ENCODE results near the gene TGFBR2.

TGFBR2 gene

DNA sequence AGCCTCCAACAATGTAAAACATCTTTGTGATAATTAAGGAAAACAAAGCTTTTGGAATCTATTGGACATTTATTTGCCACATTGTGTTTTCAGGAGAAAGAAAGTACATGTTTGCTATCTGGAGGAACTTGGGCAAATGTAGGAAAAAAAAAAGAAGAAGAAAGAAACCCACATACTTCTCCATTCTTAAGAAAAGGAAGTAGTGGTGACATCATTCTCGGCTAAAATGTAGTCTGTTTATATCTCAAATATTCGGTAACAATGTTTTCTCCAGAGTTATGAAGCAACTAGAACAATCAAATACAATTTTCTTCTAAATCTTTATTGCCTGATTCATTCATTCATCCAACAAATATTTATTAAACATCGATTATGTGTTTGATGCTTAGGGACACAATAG is 2.3 kb upstream of the TGFBR2 start:
- no peak overlapping the region for H3K27ac ChIP-seq (ENCODE audit: low read depth, low read length)
- peaks cover 13% of the 10 kb centered on the region; the same call in 1 of the 2 replicates for H3K4me1 ChIP-seq (ENCODE audit: control insufficient read depth, insufficient read depth, low read length)
- H3K9ac ChIP-seq (ENCODE audit: low read length) = no peak overlapping the region
- H3K4me3 ChIP-seq (ENCODE audit: low read depth, low read length) = no peak overlapping the region
- H3K27me3 ChIP-seq (ENCODE audit: control insufficient read depth, insufficient read depth, low read length) = peaks cover 12% of the 10 kb centered on the region
- H3K36me3 ChIP-seq (ENCODE audit: control insufficient read depth, insufficient read depth, low read length) = no peaks in the 10 kb centered on the region
- H3K9me3 ChIP-seq (ENCODE audit: control insufficient read depth, insufficient read depth, low read depth, low read length) = no peaks in the 10 kb centered on the region

DNA sequence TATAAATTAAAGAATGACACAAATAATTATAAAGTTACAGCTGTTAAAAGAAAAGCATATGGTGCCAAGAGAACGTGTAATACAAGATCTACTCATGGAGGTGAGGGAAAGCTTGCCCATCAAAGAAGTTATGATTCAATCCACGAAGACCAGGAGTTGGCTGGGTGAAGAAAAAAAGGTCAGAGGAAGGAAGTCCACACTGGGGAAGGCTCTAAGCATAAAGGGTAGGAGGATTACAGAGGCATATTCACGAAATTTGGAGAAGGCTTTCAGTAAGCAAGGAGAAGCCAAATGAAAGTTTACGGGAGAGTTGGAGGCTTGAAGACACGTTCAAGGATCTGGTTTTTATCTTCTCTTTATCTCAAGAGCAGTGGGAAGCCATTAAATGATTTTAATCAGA is 1.8 kb upstream of the TGFBR2 start:
- H3K9ac ChIP-seq (ENCODE audit: low read length) = no peak overlapping the region
- H3K27ac ChIP-seq (ENCODE audit: low read depth, low read length) = no peak overlapping the region
- no peak overlapping the region for H3K4me3 ChIP-seq (ENCODE audit: low read depth, low read length)

DNA sequence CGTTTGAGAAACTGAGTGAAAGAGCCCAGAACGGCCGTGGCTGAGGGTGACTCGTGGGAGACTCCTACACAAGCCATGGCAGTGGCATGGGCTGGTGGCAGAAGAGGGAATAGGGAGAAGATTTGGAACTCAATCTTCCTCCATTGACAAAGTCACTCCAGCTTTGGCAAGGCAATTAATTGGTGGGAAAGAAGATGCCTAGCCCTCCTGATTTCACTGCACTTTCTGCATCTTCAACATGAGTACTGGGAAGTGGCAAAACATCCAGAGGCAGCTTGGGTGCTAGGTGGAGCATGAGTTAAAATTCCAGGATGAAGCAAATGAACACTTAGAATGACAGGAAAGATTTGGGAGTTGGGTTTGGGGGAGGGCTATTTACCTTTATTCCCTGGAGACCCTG is 1.4 kb upstream of the TGFBR2 start:
- no peak overlapping the region for H3K27ac ChIP-seq (ENCODE audit: low read depth, low read length)
- H3K4me1 ChIP-seq (ENCODE audit: control insufficient read depth, insufficient read depth, low read length) = peaks cover 13% of the 10 kb centered on the region; the same call in 1 of the 2 replicates
- peaks cover 12% of the 10 kb centered on the region for H3K27me3 ChIP-seq (ENCODE audit: control insufficient read depth, insufficient read depth, low read length)
- no peaks in the 10 kb centered on the region for H3K36me3 ChIP-seq (ENCODE audit: control insufficient read depth, insufficient read depth, low read length)
- H3K9ac ChIP-seq (ENCODE audit: low read length) = no peak overlapping the region
- no peaks in the 10 kb centered on the region for H3K9me3 ChIP-seq (ENCODE audit: control insufficient read depth, insufficient read depth, low read depth, low read length)
- H3K4me3 ChIP-seq (ENCODE audit: low read depth, low read length) = no peak overlapping the region

More for the DNA sequence above, 1.8 kb upstream of the TGFBR2 start:
- peaks cover 12% of the 10 kb centered on the region for H3K27me3 ChIP-seq (ENCODE audit: control insufficient read depth, insufficient read depth, low read length)
- no peaks in the 10 kb centered on the region for H3K36me3 ChIP-seq (ENCODE audit: control insufficient read depth, insufficient read depth, low read length)
- no peaks in the 10 kb centered on the region for H3K9me3 ChIP-seq (ENCODE audit: control insufficient read depth, insufficient read depth, low read depth, low read length)
- peaks cover 13% of the 10 kb centered on the region; the same call in 1 of the 2 replicates for H3K4me1 ChIP-seq (ENCODE audit: control insufficient read depth, insufficient read depth, low read length)

DNA sequence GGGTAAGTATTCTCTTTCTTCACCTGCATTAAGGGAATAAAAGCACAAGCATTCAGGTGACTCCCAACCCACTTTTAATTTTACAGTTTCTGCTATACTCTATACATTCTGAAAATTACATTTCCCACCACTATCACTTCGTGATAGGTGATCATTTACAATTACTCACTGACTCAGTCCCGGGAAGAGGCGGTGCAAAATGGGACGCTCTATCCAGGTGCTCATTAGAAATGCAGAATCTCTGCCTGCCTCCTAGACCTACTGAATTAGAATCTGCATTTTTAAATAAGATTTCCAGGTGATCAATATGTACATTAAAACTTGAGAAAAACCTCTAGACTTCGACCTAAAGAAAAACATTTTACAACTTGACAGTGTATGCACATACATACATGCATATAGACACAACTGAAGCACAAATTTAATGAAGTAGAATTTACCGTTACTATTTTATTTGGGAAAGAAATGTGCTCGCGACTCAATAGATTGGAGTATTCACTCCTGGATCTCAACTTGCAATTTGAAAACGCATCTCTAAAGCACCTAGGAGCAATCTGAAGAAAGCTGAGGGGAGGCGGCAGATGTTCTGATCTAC is 598 bp upstream of the TGFBR2 start:
- no peak overlapping the region for H3K27ac ChIP-seq (ENCODE audit: low read depth, low read length)
- peaks cover 16% of the 10 kb centered on the region for H3K4me1 ChIP-seq (ENCODE audit: control insufficient read depth, insufficient read depth, low read length)
- peak overlapping the region; percentile 85 for H3K4me3 ChIP-seq (ENCODE audit: low read depth, low read length)
- H3K36me3 ChIP-seq (ENCODE audit: control insufficient read depth, insufficient read depth, low read length) = no peaks in the 10 kb centered on the region
- peak overlapping the region; percentile 80 for H3K9ac ChIP-seq (ENCODE audit: low read length)
- H3K9me3 ChIP-seq (ENCODE audit: control insufficient read depth, insufficient read depth, low read depth, low read length) = no peaks in the 10 kb centered on the region
- peaks cover 12% of the 10 kb centered on the region for H3K27me3 ChIP-seq (ENCODE audit: control insufficient read depth, insufficient read depth, low read length)

DNA sequence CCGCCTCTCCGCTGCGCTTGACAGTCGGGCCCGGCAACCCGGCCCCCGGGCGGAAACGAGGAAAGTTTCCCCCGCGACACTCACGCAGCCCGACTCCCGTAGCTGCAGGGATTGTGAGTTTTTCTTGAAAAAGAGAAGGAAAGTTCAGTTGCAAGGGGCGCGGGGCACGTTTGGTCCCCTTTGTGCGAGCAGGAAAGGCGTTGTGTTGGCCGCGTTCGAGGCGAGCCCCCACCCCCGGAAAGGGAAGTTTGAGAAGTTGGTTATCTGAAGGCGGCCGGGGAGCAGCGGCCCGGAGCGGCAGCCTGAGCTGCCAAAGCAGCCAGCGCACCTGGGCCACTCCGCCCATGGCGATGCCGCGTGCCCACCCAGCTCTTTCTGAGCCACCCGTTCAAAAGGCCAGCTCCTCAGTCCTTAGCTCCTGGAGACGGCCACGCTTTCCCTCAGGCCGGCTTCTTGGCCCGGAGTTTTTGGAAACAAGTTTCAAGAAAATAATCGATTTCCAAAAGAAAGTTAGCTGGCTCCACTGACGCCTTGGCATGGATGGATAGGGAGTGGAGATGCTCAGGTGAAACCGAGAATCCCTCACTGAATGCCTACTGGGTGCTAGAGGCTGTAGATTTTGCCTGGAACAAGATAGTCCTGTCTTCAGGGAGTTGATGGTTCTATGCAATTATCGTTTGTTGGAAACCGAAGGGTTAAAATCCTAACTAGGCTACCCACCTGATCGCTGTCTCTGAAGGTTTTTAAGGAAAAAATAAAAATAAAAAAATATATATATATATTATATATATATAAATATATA is 832 bp downstream of the TGFBR2 start:
- H3K27me3 ChIP-seq (ENCODE audit: control insufficient read depth, insufficient read depth, low read length) = peaks cover 12% of the 10 kb centered on the region
- H3K27ac ChIP-seq (ENCODE audit: low read depth, low read length) = peak overlapping the region; percentile 61; the same call in 1 of the 2 replicates
- peak overlapping the region; percentile 80 for H3K9ac ChIP-seq (ENCODE audit: low read length)
- H3K36me3 ChIP-seq (ENCODE audit: control insufficient read depth, insufficient read depth, low read length) = no peaks in the 10 kb centered on the region
- no peaks in the 10 kb centered on the region for H3K9me3 ChIP-seq (ENCODE audit: control insufficient read depth, insufficient read depth, low read depth, low read length)
- H3K4me3 ChIP-seq (ENCODE audit: low read depth, low read length) = peak overlapping the region; percentile 85
- H3K4me1 ChIP-seq (ENCODE audit: control insufficient read depth, insufficient read depth, low read length) = peaks cover 19% of the 10 kb centered on the region

DNA sequence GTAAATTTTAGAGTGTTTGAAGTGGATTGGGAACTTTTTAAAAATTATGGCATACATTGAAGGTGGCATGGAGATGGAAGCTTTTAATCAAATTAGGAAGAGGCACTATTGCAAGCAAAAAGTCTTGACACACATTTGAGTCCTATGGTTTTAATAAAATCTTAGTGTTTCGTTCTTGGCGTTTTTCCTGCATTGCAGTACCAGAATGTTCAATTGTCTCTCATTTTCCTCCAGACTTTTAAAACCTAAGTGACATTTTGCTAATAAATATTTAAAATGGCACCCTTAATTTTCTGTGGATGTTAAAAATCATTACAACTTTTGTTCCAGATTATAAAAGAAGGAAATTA is 2.2 kb downstream of the TGFBR2 start:
- Histone ChIP-seq H3K4me1 (ENCODE audit: control insufficient read depth, insufficient read depth, low read length) (peaks cover 19% of the 10 kb centered on the region), H3K9me3 (ENCODE audit: control insufficient read depth, insufficient read depth, low read depth, low read length) (no peaks in the 10 kb centered on the region), H3K27me3 (ENCODE audit: control insufficient read depth, insufficient read depth, low read length) (peaks cover 12% of the 10 kb centered on the region), H3K9ac (ENCODE audit: low read length) (no peak overlapping the region), H3K4me3 (ENCODE audit: low read depth, low read length) (no peak overlapping the region), H3K27ac (ENCODE audit: low read depth, low read length) (no peak overlapping the region), H3K36me3 (ENCODE audit: control insufficient read depth, insufficient read depth, low read length) (no peaks in the 10 kb centered on the region)

DNA sequence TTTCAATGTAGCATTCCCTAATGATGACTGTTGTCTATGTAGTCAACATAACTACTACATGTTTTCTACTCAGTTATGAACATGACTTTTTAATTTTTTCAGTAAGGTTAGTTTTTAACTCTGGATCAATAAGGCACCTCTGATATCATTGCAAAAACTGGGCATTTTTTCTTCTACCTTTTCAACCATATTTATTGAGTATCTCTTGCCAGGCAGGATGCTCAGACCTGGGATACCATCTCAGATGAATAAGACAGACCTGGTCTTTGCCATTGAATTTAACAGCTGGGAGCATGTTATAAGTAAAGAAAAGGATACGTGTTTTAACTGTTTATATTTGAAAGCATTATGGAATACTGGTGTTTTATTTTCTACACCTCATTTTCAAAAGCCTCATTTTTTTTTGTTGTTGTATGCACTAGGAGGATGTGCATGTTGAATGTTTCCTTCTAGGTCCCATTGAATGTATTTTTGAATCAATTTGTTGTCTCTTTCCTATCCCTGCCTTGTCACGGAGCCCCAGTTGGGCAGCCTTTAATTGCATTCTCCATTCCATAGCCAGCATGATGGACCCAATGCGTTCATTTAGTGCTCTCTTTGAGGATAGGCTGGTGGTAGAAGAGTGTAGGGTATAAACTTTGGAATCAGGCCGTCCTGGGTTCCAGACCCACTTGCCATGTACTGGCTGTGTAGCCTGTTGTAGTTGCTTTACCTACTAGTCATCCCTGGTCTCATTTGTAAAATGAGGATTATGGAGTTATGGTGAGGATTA is 3.7 kb downstream of the TGFBR2 start:
- Histone ChIP-seq H3K27ac (ENCODE audit: low read depth, low read length) (no peak overlapping the region), H3K4me3 (ENCODE audit: low read depth, low read length) (no peak overlapping the region)

DNA sequence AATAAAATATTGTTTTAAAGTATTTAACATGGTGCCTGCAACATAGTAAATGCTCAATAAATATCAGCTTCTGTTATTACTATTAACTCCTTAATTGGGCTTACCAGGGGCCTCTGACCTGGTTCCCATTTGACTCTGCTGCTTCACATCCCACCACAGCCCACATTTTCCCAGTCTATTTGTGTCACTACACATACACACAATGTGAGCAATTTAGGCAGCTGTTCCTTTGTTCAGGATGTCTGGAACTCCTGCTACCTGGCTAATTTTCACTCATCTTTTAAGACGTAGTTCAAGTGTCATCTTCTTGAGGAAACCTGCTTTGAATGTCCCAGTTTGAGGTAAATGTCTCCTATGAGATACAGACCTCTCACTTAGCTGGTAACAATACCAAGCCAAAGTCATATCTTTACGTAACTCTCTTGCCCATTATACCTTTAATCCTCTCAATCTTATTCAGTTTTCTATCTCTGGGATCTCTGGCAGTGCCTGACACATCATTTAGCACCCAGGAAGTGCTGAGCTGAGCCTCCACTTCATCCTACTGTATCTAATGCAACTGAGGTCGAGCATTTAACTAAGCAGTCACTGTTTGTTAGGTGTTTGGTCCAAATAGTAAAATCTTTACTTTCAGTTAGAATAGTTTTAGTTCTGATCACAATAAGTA is 4.4 kb downstream of the TGFBR2 start:
- H3K9ac ChIP-seq (ENCODE audit: low read length) = no peak overlapping the region
- H3K4me1 ChIP-seq (ENCODE audit: control insufficient read depth, insufficient read depth, low read length) = peaks cover 10% of the 10 kb centered on the region; the same call in 1 of the 2 replicates
- H3K27ac ChIP-seq (ENCODE audit: low read depth, low read length) = no peak overlapping the region
- H3K9me3 ChIP-seq (ENCODE audit: control insufficient read depth, insufficient read depth, low read depth, low read length) = no peaks in the 10 kb centered on the region
- no peak overlapping the region for H3K4me3 ChIP-seq (ENCODE audit: low read depth, low read length)
- H3K27me3 ChIP-seq (ENCODE audit: control insufficient read depth, insufficient read depth, low read length) = no peaks in the 10 kb centered on the region
- H3K36me3 ChIP-seq (ENCODE audit: control insufficient read depth, insufficient read depth, low read length) = no peaks in the 10 kb centered on the region

More for the DNA sequence above, 3.7 kb downstream of the TGFBR2 start:
- H3K27me3 ChIP-seq (ENCODE audit: control insufficient read depth, insufficient read depth, low read length) = peaks cover 6% of the 10 kb centered on the region; the same call in 1 of the 2 replicates
- no peaks in the 10 kb centered on the region for H3K9me3 ChIP-seq (ENCODE audit: control insufficient read depth, insufficient read depth, low read depth, low read length)
- H3K9ac ChIP-seq (ENCODE audit: low read length) = no peak overlapping the region
- no peaks in the 10 kb centered on the region for H3K36me3 ChIP-seq (ENCODE audit: control insufficient read depth, insufficient read depth, low read length)
- H3K4me1 ChIP-seq (ENCODE audit: control insufficient read depth, insufficient read depth, low read length) = peaks cover 17% of the 10 kb centered on the region

DNA sequence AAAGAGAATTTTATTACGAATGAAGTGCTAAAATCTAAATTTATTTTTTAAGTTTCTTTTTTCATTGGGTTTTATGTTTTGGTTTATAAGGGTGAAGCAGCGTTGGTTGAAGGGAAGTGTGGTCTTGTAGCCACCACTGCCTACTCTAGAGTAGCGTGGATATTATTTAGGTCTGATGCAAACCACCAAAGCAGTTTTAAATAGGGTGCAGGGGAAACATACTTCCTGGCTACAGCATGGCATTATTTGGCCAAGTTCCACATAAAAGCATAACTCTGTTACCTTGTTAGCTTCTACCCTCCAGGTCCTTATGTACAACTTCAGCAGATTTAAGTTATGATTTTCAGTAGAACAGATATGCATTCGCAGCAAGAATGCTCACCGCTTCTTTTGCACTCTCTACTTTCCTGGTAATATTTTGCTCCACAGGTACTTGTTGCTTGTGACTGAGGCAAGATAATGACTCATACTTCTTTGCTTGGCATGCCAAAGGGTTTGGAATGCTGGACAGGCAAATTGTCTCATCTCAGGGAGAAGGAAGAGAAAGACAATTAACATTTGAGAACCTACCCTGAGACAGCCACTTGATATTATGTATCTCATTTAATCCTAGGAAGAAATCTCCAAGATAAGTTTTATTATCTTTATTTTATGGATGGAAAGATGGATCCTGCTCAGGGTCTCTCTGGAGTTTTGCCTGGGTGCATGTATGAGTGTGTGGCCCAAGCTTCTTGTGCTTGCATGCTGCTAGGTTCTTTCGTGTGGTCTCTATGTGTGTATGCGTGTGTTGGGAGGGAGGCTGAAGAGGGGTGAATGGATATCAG is 5.4 kb downstream of the TGFBR2 start:
- no peak overlapping the region for H3K9ac ChIP-seq (ENCODE audit: low read length)
- no peaks in the 10 kb centered on the region for H3K27me3 ChIP-seq (ENCODE audit: control insufficient read depth, insufficient read depth, low read length)
- H3K36me3 ChIP-seq (ENCODE audit: control insufficient read depth, insufficient read depth, low read length) = no peaks in the 10 kb centered on the region
- H3K27ac ChIP-seq (ENCODE audit: low read depth, low read length) = no peak overlapping the region
- no peak overlapping the region for H3K4me3 ChIP-seq (ENCODE audit: low read depth, low read length)
- peaks cover 12% of the 10 kb centered on the region for H3K4me1 ChIP-seq (ENCODE audit: control insufficient read depth, insufficient read depth, low read length)
- H3K9me3 ChIP-seq (ENCODE audit: control insufficient read depth, insufficient read depth, low read depth, low read length) = no peaks in the 10 kb centered on the region

DNA sequence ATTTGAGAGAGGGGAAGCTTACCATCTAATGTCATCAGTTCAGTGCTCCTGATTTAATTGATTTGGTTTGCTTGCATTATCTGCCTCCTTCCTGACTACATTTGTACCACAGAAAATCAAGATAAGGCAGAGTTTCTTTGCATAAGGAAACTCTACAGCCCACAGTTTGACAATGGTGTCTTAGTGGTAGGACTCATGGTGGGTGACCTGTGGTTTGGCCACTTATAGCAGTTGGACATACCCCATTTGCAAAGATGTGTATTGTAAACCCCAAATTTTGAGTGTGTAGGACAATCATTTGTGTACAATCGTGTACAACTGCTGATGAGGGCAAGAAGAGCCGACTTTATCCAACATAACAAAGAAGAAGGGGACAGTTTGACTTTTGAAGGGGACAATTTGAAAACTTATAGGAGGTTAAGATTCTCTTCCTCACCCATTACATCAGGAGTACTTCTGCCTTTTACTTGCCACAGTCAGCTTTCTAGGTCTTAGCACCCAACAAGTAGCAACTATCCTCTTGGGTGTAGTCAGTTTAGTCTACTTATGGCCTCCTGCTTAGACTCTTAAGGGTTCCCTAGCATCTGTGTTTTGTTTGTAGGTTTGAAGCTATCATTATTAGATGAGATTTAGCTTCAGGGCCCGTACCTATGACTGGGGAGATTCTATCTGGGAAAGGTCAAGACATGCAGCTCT is 6.2 kb downstream of the TGFBR2 start:
- H3K27me3 ChIP-seq (ENCODE audit: control insufficient read depth, insufficient read depth, low read length) = no peaks in the 10 kb centered on the region
- H3K4me1 ChIP-seq (ENCODE audit: control insufficient read depth, insufficient read depth, low read length) = peaks cover 12% of the 10 kb centered on the region
- no peak overlapping the region for H3K27ac ChIP-seq (ENCODE audit: low read depth, low read length)
- no peak overlapping the region for H3K4me3 ChIP-seq (ENCODE audit: low read depth, low read length)
- no peak overlapping the region for H3K9ac ChIP-seq (ENCODE audit: low read length)
- no peaks in the 10 kb centered on the region for H3K9me3 ChIP-seq (ENCODE audit: control insufficient read depth, insufficient read depth, low read depth, low read length)
- no peaks in the 10 kb centered on the region for H3K36me3 ChIP-seq (ENCODE audit: control insufficient read depth, insufficient read depth, low read length)

Measured in HUES6 (cell line).